DLD1 (cell line): ENCODE data around the gene CCDC80.

Source experiments
- in situ Hi-C: cut with HindIII; loops from 2 replicates; pipeline ENCODE4 v1.10.0; 2017; ENCODE audit warnings: low sequenced_read_pairs

Gene CCDC80

DNA sequence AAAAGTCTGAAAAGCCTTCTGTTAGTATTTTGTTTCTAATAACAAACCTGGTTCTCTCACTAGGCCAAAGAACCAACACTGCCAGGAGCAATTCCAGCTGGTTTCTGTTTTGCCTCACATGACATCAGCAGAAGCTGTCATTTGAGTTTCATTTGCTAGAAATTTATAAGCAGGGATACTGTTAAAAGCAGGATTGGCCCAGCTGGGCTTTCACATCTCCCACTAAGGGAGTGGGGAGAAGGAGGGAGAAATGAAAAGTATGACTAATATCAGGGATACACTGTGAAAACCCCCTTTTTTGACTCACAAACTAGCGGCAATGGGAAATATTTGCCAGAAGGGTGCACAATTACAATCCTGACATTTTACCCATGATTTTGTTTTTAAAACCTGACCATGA lies 5.3 kb downstream of the CCDC80 start:
- in situ Hi-C loops: loop anchor here (25.0 kb wide), 1 partner anchor 352 kb away; the partner anchor contains the start of genes CD200R1 and GTPBP8

GRCh38 chr3:112634786-112635541 lies 6.0 kb downstream of the CCDC80 start:
- in situ Hi-C loops: loop anchor here (25.0 kb wide), 1 partner anchor 352 kb away; the partner anchor contains the start of genes CD200R1 and GTPBP8

DNA sequence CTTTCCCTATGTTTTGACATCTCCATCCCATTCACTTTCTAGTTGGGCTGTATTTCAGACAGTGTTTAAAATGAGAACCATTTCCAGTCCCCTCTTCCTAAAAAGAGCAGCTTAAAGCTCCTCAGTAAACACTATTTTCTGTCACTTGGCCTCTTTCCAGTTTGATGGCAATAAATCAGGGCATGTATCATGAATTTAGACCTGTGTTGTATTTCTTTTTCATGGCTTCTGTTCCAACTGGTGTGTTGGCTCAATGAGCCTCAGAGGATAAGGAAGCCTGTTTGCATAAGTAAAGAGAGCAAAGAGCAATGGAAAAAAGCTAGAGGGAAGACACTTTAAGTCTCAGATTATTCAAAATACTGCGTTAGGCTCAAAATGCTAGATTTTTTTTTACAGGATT lies 7.2 kb downstream of the CCDC80 start:
- in situ Hi-C loops: loop anchor here (25.0 kb wide), 1 partner anchor 354 kb away; the partner anchor contains the start of genes CD200R1 and GTPBP8

DNA sequence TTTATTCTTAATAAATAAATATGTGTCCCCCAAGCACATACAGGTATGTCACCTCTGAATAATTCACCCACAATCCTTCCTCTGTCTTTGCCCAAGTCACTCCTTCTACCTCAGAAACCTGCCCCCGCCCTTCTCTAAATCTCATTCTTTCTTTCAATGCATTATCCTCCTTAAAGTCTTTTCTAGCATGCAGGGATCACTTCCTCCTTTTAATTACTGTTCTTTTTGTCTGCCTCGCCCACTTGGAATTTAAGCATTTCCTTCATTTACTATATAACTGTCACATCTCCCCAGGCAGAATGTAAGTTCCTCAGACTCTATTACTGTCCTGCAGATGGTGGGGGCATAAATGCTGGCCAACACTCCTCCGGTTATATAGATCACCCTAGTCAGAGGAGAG lies 7.8 kb downstream of the CCDC80 start:
- in situ Hi-C loops: loop anchor here (25.0 kb wide), 1 partner anchor 354 kb away; the partner anchor contains the start of genes CD200R1 and GTPBP8

- in situ Hi-C loops: loop anchor here (25.0 kb wide), 1 partner anchor 355 kb away; the partner anchor contains the start of genes CD200R1 and GTPBP8
Observed at GRCh38 chr3:112632596-112632995, 8.3 kb downstream of the CCDC80 start.

GRCh38 chr3:112631257-112631656 lies 9.7 kb downstream of the CCDC80 start:
- in situ Hi-C loops: loop anchor here (25.0 kb wide), 1 partner anchor 356 kb away; the partner anchor contains the start of genes CD200R1 and GTPBP8

- in situ Hi-C loops: loop anchor here (25.0 kb wide), 1 partner anchor 358 kb away; the partner anchor contains the start of genes CD200R1 and GTPBP8
Observed at GRCh38 chr3:112629425-112629824, 11.5 kb downstream of the CCDC80 start.

DNA sequence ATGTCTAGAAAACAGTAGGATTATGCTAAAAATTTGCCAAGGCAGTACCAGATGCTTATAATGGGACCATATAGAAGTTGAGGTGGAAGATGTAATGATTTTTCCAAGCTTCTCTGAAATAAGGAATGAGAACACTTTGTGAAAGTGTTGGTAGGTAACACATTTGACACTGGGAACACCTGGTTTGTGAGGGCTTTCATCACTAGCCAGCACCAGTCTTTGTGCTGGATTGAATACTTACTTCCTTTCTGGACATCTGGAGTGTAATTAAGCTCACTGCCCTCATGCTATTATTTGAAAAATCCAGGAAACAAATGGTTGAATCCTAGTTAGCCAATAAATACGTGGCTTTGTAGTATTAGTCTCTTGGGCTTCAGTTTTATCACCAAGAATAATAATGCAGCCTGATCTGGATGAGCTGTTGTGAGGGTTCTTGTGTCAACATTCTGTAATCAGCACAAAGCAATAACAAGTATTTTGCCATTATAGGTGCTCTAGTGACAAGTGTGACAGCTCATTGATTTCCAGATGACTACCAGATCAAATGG lies 12.9 kb downstream of the CCDC80 start:
- in situ Hi-C loops: loop anchor here (25.0 kb wide), 1 partner anchor 359 kb away; the partner anchor contains the start of genes CD200R1 and GTPBP8

DNA sequence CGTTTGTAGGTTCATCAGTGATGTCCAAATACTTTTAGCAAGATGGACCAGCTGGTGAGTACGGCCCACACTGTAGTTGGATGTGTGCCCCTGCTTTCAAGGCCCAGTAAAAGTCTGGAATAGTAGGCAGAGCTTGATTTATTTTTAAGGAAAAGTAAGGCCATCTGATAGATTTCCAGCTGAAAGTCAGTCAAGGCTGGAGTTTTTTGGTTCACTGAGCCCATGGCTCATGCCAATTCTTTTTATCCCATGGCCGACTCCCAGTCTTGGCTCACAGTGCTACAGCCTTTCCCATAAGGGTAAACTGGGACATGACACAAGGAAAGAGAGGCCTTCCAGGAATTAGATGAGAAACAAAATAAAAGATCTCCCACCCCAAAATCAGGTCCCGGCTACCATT lies 13.5 kb downstream of the CCDC80 start:
- in situ Hi-C loops: loop anchor here (25.0 kb wide), 1 partner anchor 360 kb away; the partner anchor contains the start of genes CD200R1 and GTPBP8

- in situ Hi-C loops: no loop called here
Observed at GRCh38 chr3:112623717-112624116, 17.2 kb downstream of the CCDC80 start.

- in situ Hi-C loops: no loop called here
Observed at GRCh38 chr3:112623213-112623612, 17.7 kb downstream of the CCDC80 start.

GRCh38 chr3:112619295-112619694 lies 21.6 kb downstream of the CCDC80 start:
- in situ Hi-C loops: no loop called here

- in situ Hi-C loops: no loop called here
Observed at GRCh38 chr3:112617285-112617684, 23.7 kb downstream of the CCDC80 start.

- in situ Hi-C loops: no loop called here
Observed at GRCh38 chr3:112615989-112616731, 24.8 kb downstream of the CCDC80 start.

DNA sequence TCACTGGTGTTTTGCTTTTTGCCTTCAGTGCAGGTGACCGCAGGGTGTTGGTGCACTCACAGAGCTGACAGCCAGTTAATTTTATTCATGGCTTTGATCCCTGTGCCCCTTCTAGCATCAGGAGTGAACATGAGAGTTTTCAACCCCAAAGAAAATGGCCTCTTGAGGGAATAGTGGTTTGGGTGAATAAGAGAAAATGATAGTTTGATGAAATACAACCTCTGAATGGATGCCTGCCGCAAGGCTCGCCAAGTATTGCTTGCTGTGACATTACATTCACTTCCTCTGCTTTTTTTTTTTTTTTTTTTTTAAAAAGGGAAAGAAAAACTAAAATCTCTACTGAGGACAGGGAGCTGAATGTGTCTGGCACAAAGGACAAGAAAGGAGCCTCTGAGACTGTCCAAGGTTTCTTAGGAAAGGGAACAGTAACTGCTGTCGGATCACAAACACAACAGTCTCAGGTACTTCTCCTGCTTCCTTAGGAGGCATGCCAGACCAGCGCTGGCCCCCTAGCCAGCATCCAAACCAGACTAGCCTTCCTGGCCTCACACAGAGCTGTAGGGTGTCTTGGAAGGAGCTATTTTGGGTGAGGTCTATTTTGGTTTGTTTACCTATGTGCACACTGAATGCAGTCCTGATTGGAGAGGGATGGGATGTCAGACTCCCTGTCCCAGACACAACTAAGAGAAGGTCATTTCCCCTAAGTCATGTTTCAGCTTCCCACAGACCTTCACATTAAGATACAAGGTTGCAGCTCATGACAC lies 29.0 kb downstream of the CCDC80 start:
- in situ Hi-C loops: no loop called here

DNA sequence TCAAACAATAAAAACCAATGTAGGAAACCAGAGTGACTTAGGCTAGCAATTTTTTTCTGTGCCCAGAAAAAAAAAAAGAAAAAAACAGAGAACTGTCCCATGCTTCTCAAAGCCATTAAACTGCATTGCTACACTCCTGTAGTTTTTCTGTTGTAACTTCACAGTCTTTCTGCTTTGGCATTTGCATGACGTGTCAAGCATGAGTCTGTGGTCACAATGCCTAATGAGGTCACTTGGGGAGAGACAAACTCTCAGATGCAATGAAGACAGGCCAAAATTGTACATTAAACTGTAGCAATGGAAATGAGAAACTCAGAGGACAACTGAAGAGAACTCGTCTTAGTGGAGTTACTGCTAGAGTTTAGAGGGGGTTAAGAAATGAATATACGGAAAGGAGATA lies 30.8 kb downstream of the CCDC80 start:
- in situ Hi-C loops: no loop called here

DNA sequence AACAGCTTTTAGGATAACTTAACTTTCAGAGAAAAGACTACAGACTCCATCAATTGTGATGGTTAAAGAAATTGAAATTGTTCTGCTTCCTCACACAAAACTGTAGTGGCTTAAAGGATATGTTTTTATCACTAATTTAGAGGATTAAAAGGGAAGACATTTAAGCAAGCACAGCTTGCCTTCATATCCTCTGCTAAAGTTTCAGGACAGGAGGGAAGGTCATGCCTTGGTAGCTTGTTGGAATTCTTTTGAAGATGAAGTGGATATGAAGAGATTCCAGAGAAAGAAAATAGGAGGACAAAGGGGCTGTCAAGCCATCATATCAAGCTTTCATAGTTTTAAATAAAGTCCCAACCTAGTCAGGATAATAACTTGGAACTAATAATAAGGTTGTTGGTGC lies 33.1 kb downstream of the CCDC80 start:
- in situ Hi-C loops: no loop called here

DNA sequence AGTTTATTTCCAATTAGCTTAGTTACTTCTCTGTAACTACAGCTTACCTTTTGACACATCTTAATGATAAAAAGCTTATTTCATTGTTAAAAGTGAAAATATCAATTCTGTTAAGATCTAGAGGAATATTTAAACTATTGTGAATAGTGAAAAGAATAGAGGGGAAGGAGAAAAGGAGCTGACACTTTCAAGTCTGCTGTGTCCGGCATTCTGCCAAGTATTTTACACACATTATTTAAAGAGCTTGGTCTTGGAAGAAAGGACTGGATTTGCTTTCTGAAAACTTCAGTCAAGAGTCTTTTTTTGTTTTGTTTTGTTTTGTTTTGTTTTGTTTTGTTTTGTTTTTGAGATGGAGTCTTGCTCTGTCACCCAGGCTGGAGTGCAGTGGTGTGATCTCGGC lies 34.8 kb downstream of the CCDC80 start:
- in situ Hi-C loops: no loop called here

DNA sequence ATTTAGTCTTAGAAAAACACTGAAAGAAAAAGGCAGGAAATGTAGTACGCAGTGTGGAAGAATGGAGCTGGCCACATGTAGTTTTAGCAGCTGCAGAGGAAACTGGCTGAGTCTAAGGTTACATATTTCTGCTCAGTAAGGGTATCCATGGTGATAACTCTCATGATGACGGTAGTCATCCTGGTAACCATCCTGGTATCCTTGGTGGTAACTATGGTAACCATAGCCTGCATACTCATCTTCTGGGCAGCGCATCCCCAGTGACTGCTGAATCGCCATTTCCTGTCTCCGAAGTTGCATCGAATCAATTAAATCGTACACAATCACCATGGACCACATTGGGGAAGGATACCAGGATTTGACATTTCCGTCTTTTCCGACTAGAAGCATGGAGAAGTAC lies 35.7 kb downstream of the CCDC80 start:
- in situ Hi-C loops: no loop called here

DNA sequence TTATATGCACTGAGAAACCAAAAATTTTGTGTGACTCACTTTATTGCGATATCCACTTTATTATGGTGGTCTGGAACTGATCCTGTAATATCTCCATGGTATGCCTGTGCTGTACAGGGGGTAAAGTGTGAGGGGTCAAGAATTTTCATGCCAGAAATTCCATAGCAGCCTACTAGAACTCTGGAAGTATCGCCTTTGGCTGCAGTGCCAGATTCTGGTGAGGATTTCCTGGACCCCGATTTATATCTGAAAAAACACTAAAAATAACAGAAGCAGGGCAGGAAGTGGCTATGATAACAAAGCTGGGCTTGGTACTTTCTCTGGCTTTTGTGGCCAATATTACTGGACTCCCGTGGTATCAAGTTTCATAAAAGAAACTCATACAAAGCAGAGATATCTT lies 36.4 kb downstream of the CCDC80 start:
- in situ Hi-C loops: no loop called here
